ENCODE data around the gene KCTD15.

KCTD15 gene

GRCh38 chr19:33772102-33772857 is 24.4 kb upstream of the KCTD15 start:
- DNase-seq, result no peak

- DNase-seq, result no peak
These were observed 23.9 kb upstream of the KCTD15 start for GRCh38 chr19:33772858-33773180.

DNA sequence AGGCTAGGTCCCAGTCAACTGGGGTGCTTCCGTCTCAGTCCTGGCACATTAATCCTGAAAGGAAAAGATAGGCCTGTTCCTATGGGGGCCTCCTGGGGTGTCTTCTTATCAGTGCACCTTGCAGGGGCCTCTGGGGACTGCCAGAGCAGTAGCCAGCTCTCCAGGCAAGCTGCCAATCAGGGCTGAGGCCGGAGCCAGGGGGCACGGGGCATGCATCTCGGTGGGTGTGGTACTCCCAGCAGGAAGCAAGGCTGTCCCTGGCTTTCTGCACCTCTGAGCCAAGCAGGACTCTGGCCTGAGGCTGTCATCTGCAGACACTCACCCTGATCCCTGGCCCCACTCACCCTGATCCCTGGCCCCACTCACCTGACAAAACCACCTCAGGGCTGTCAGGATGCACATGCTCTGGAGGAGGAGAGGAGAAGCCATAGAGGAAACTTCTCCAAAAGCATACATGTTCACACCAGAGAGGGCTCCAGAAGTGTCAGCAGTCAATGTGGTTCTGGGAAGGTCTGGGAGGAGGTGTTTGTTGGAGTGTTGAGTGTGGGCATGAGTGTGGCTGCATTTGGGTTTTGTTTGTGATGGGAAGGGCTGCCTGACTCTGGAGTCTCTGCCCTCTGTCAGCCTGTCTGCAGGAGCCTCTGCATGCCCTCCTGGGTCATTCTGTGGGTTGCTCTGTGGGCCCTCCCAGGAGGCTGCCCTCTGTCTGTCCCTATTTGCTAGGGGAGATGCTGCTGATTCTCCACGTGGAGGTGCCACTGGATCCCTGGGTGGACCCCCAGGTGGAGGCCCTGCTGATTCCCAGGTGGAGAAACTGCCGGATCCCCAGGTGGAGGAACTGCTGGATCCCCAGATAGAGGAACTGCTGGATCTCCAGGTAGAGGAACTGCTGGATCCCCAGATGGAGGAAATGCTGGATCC is 22.7 kb upstream of the KCTD15 start:
- DNase-seq, result no peak

DNA sequence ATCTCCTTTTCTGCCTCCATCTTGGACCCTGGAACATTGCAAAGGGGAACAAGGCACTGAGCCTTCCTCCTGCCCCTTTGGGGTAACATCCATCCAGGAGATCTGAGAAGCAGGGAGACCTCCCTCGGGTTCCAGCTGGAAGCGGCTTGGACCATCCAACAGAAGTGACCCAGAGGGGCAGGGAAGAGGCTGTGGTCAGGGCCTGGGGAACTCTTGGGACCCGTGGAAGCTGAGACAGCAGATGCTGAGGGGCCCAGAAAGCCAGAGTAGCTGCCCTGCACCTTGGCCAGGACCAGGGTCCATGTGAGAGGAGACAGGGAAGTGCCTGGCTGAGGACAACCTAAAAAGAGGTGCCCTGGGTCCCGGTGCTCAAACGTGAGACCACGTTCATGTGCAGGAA is 21.9 kb upstream of the KCTD15 start:
- DNase-seq, result no peak

GRCh38 chr19:33775731-33776487 is 20.8 kb upstream of the KCTD15 start:
- DNase-seq, result no peak

DNA sequence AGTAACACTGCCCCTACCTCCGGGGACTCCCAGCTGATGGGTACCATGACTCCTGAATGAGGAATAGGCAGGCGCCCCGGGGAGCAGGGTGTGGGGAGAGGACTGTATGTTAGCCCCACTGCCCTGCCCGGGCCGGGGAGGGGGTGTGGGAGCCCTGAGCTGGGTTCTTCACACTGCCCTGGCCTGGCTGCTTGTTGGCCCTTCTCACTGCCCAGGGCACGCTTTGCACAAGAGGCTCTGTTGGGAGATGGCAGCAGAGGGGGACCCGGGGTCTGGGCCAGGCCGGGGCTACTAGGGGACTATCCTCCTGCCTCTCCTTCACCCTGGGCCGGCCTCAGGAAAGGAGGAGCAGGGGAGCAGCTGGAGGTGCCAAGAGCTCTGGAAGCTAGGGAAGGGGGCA is 19.3 kb upstream of the KCTD15 start:
- DNase-seq, result no peak

GRCh38 chr19:33777753-33778088 is 18.9 kb upstream of the KCTD15 start:
- no peak for DNase-seq

GRCh38 chr19:33778089-33778791 is 18.4 kb upstream of the KCTD15 start:
- peak; percentile 79 for DNase-seq

GRCh38 chr19:33779849-33780248 is 16.8 kb upstream of the KCTD15 start:
- DNase-seq, result no peak

DNA sequence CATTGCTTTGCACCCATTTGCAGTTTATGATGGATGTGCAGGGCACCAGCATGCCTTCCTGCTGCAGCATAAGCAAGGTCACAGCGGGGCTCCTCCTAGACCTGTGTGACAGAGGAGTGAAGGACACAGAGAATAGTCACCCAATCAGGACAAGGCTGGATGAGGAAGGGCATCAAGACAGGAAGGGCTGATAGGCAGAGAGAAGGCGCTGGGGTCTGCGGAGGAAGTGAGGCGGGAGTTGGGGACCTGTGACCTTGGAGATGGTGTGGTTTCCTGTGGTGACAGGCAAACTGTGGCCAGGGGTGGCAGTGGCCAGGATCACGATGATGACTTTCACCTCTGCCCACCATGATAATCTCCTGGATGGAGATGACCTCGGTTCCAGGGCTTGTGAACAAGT is 16.4 kb upstream of the KCTD15 start:
- no peak for DNase-seq

GRCh38 chr19:33780746-33781145 is 15.9 kb upstream of the KCTD15 start:
- DNase-seq, result no peak

DNA sequence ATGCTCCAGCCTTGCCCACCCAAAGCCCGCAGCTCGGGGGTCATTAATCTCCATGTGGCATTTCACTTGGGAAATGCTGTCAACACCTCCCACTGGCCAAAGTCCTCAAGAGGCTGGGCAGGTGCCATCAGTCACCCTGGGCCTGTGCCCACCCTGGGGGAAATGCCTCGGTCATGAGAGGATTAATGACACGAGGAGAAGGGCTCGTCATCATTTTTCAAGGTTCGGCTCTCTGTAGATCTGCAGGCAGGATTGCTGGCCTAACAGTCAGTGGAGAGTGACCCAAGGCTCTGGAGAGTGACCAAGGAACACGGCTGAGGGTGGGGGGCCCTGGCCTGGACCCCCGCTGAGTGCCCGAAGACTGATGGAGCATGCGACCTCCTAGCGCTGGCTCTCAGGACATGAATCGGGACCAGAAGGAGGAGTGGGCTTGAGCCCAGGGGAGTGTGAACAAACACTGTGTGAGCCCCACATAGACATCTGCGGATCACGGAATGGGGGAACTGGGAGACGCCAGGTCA is 15.2 kb upstream of the KCTD15 start:
- no peak for DNase-seq

DNA sequence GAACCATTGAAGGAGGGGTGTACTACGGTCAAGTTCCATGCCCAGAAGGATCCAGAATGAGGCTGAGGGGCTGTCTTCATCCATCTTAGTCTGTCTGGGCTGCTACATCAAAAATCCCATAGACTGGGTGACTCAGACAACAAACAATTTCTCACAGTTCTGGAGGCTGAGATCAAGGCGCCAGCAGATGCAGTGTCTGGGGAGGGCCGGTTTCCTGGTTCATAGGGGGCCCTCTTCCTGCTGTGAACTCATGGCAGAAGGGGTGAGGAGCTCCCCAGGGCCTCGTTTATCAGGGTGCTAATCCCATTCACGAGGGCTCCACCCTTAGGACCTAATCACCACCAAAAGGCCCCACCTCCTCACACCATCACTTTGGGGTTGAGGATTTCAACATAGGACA is 14.7 kb upstream of the KCTD15 start:
- no peak for DNase-seq

DNA sequence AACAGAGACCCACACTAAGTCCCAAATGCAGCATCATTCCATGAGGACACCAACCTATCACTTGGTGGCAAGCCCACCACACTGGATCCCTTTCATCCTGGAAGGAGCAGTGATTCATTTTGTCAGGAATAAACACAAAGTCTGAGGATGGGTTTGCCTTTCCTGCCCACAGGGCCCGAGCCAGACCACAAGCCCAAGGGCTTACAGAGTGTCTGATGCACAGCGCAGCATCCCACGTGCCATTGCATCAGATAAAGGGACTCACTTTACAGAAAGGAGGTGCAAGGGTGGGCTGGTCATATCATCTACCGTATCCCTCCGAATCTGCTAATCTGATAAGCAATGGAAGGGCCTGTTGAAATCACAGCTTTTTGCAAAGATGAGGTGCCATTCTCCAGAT is 12.2 kb upstream of the KCTD15 start:
- DNase-seq, result no peak

GRCh38 chr19:33785795-33786194 is 10.9 kb upstream of the KCTD15 start:
- DNase-seq, result no peak

- DNase-seq, result no peak
These were observed 8.0 kb upstream of the KCTD15 start for GRCh38 chr19:33788676-33789075.

DNA sequence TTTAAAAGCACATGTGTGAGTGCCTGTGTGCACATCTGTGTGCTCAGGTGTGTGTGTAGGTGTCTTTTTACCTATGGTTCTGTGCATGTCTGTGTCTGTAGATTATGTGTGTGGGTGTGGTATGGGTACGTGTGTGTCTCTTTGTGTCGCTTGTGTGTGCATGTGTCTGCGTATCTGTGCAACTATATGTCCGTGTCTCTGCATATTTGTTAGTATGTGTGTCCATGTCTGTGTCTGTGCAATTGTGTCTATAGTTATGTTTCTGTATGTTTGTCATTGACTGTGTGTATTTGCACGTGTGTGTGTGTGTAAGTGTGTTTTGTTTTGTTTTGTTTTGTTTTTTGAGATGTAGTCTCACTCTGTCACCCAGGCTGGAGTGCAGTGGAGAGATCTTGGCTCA is 7.3 kb upstream of the KCTD15 start:
- DNase-seq, result no peak

DNA sequence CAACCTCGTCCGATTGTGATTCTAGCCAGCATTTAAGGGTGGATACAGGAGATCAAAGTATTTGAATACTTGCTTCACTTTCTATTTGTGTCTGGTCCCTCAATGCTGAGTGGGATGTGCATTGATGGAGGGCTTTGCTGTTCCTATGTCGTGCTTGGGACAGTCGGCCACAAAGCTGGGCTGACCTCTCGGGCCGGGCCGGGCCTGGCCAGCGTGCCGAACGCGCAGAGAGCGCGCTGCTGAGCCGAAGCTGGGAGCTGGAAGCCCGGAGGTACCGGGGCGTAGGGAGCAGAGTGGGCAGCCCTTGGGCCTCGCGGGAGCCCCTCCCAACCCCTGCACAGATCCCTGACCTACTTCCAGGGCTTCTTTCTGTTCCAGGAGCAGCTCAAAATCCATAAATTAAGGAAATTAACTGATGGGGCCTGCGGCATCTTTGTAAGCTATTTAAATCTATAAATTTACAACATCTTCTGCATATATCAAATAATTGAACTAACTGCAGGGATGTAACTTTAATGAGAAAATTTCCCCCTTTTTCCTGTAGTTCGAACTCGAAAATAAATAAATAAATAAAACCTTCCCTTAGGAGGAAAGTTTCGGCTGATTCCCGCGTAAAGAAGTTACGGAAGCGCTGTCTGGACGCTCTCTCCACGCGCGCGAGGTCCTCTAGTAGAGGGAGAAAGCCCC is 1.8 kb upstream of the KCTD15 start:
- no peak for DNase-seq

GRCh38 chr19:33795370-33796163 is 1.1 kb upstream of the KCTD15 start:
- DNase-seq, result peak; percentile 15

GRCh38 chr19:33797802-33798671 is 1.4 kb downstream of the KCTD15 start:
- DNase-seq, result no peak
